ENCODE measurements around the gene BNIP2.

Gene BNIP2

DNA sequence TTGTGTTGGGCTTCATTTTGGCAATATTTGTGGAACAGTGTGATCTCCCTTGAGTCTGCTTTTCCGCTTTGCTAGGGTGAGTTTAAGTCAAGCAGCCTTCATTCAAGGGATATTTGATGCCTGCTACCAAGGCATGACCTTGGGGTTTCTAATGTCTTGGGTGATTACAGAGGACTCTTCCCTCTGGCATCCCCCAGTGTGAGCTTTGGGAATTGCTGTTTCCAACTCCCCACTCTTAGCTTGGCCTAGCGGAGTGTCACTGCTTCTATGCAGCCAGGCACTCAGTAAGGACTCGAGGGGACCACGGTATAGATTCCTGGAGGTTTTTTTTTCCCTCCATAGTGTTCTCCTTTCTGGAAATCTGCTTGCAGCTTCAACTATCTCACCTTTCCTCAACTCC, 56.4 kb downstream of the BNIP2 start:
- DNase-seq (ENCODE audit: low spot score) = no peak

GRCh38 chr15:59622289-59622688, 66.8 kb downstream of the BNIP2 start:
- DNase-seq (ENCODE audit: low spot score) = no peak

DNA sequence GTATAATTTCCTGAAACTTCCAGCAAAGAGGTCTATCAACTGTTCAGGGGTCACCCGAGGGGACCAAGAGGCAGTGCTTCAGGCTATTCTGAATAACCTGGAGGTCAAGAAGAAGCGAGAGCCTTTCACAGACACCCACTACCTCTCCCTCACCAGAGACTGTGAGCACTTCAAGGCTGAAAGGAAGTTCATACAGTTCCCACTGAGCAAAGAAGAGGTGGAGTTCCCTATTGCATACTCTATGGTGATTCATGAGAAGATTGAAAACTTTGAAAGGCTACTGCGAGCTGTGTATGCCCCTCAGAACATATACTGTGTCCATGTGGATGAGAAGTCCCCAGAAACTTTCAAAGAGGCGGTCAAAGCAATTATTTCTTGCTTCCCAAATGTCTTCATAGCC, 70.7 kb downstream of the BNIP2 start:
- no peak for DNase-seq (ENCODE audit: low spot score)

DNA sequence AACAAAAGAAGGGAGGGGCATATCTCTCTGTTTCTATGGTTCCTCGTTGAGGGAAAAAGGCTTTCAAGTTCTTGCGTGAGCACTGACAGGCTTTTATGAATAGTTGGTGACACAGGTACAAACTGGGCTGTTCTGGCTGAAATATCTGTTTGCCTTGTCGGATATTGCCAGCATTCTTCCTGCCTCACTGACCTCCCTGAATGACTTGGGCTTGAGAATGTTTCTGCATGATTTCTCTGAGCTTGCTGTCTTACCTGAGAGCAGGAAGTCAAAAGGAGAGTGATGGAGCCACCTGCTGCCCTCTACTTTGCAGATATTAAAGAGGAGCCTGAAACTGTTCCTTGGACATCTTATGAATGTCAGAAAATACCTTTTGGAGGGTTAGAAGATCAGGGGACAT, 72.7 kb downstream of the BNIP2 start:
- no peak for DNase-seq (ENCODE audit: low spot score)

GRCh38 chr15:59615661-59616060, 73.5 kb downstream of the BNIP2 start:
- no peak for DNase-seq (ENCODE audit: low spot score)

- no peak for DNase-seq (ENCODE audit: low spot score)
Observed at GRCh38 chr15:59614153-59614552, 75.0 kb downstream of the BNIP2 start.

GRCh38 chr15:59611276-59612260, 77.6 kb downstream of the BNIP2 start, which contains the start of gene GCNT3:
Gene GCNT3, plus strand, starts transcription at chr15:59611783. Its CDS starts 6,456 bp downstream, at chr15:59618239.
- DNase-seq (ENCODE audit: low spot score) = no peak

DNA sequence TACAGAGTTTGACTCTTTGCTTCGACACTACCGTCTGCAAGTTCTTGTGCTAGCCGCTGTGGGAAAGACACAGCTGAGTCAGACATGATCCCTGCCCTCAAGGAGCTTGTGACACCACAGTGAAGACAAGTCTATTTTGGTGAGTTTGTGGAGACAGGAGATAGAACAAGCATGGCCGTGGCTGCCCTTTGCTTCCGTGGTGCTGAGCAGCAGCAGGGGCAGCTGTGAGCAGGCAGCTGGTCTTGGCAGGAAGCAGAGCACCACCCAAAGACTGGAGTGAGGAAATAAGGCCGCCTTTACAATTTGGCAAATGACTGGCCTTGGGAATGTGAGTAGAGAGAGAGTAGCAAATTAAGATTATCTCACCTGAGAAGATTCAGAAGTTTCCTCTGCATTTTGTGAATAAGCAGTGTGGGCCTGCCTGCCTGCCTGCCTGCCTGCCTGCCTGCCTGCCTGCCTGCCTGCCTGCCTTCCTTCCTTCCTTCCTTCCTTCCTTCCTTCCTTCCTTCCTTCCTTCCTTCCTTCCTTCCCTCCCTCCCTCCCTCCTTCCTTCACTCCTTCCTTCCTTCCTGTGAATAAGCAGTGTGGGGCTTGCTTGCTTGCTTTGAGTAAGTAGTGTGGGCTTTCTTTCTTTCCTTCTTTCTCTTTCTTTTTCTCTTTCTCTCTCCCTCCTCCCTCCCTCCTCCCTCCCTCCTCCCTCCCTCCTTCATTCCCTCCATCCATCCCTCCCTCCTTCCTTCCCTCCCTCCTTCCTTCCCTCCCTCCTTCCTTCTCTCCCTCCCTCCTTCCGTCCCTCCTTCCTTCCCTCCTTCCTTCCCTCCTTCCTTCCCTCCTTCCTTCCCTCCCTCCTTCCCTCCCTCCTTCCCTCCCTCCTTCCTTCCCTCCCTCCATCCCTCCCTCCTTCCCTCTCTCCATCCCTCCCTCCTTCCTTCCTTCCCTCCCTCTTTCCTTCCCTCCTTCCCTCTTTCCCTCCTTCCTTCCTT, 79.1 kb downstream of the BNIP2 start:
- DNase-seq (ENCODE audit: low spot score) = no peak
